Small intestine (tissue), 7 donors: Measurements from ENCODE around the gene AMPH. TPM values are rescaled to one million over a fixed set of nuclear protein-coding genes. Genes with fewer than 3 reads are reported as not detected.
A peak's percentile ranks its signal among the peaks of the same experiment; 100 is the strongest.

Experiments used
- DNase-seq, 2 donors: peaks; one replicate each; pipeline versions ENCODE4 v3.0.0 to v3.0.0-alpha.2; 2013
- FAIRE-seq: peaks from 2 replicates; lab custom pipeline; 2012; peaks lifted over from hg19 to GRCh38; lab: Jason Lieb, UNC
- H3K27ac ChIP-seq, 3 donors: one replicate each; pipeline ENCODE4 v1.5.1; 2013; ENCODE audit warnings: low read length in 2 of 3, mild to moderate bottlenecking in 2 of 3, control low read depth in 1 of 3, inconsistent platforms in 1 of 3, low read depth in 1 of 3, moderate library complexity in 1 of 3
- H3K27me3 ChIP-seq, 3 donors: one replicate each; pipeline ENCODE4 v1.6.1; 2013; ENCODE audit warnings: low read length in 3 of 3, inconsistent platforms in 1 of 3; ENCODE audit not compliant: control insufficient read depth in 3 of 3, insufficient read depth in 3 of 3
- H3K36me3 ChIP-seq, 3 donors: one replicate each; pipeline ENCODE4 v1.6.1; 2013; ENCODE audit warnings: low read length in 3 of 3, inconsistent platforms in 1 of 3, low read depth in 1 of 3, mild to moderate bottlenecking in 1 of 3, moderate library complexity in 1 of 3; ENCODE audit not compliant: control insufficient read depth in 3 of 3, insufficient read depth in 2 of 3
- H3K4me1 ChIP-seq, 3 donors: one replicate each; pipeline ENCODE4 v1.6.1; 2013; ENCODE audit warnings: low read length in 2 of 3, inconsistent platforms in 1 of 3, low read depth in 1 of 3, mild to moderate bottlenecking in 1 of 3, moderate library complexity in 1 of 3; ENCODE audit not compliant: control insufficient read depth in 3 of 3, insufficient read depth in 2 of 3
- H3K4me3 ChIP-seq, 3 donors: one replicate each; pipeline ENCODE4 v1.5.1; 2013; ENCODE audit warnings: low read length in 3 of 3, control low read depth in 1 of 3, inconsistent platforms in 1 of 3, low read depth in 1 of 3, mild to moderate bottlenecking in 1 of 3, moderate library complexity in 1 of 3
- H3K9me3 ChIP-seq, 2 donors: one replicate each; pipeline ENCODE4 v1.6.1; 2013; ENCODE audit warnings: low read depth in 1 of 2, low read length in 1 of 2; ENCODE audit not compliant: control insufficient read depth in 2 of 2, insufficient read depth in 1 of 2
- WGBS, 3 donors: extraction: QIAGEN DNeasy Blood & Tissue Kit; methylation state at CpG; one replicate each; pipeline ENCODE4 v1.1.7; 2013; 5-methylcytosine and 5-hydroxymethylcytosine counted together
- polyA plus RNA-seq, 4 donors: library from polyadenylated mRNA; stranded (reverse) in 3 of 4; unstranded in 1 of 4; fragments of 200-250 nt in 3 of 4; fragments of 120-200 nt in 1 of 4; gene quantifications; one replicate each; pipeline versions ENCODE4 v1.2.1 to v1.2.3, GENCODE V29; 2013
- donor health status: healthy with polysubstance abuse.
- donor health status: control.
- donor health status: control.
- donor health status: Bipolar disorder and iron deficiency.
- donor health status: healthy.

AMPH gene
- polyA plus RNA-seq, 4 donors: 0.54 to 2.7 (median 1.6) TPM; not detected in 1

GRCh38 chr7:38383281-38383680 lies 247.9 kb downstream of the AMPH start:
- no peak for DNase-seq
- Histone ChIP-seq H3K27me3 (no peaks in the 10 kb centered on the region), H3K27ac (no peak overlapping the region), H3K9me3 (no peaks in the 10 kb centered on the region), H3K4me1 (no peaks in the 10 kb centered on the region), H3K36me3 (no peaks in the 10 kb centered on the region), H3K4me3 (no peak overlapping the region)
- 60 to 88% (median 73%) methylated on average over 9 of the region's 9 CpGs for WGBS, 3 donors
- no peak for FAIRE-seq

GRCh38 chr7:38382684-38383083 lies 248.5 kb downstream of the AMPH start:
- H3K36me3 ChIP-seq: no peaks in the 10 kb centered on the region
- H3K27me3 ChIP-seq: no peaks in the 10 kb centered on the region
- DNase-seq: no peak
- FAIRE-seq: no peak
- H3K27ac ChIP-seq: no peak overlapping the region
- 79 to 84% (median 84%) methylated on average over 2 of the region's 2 CpGs for WGBS, 3 donors
- no peaks in the 10 kb centered on the region for H3K9me3 ChIP-seq
- no peak overlapping the region for H3K4me3 ChIP-seq
- no peaks in the 10 kb centered on the region for H3K4me1 ChIP-seq

GRCh38 chr7:38375453-38375852 lies 255.7 kb downstream of the AMPH start:
- Histone ChIP-seq H3K27ac (no peak overlapping the region), H3K9me3 (no peaks in the 10 kb centered on the region), H3K4me3 (no peak overlapping the region), H3K4me1 (no peaks in the 10 kb centered on the region), H3K36me3 (no peaks in the 10 kb centered on the region), H3K27me3 (no peaks in the 10 kb centered on the region)
- WGBS, 3 donors: 56 to 72% (median 66%) methylated on average over 4 of the region's 4 CpGs
- no peak for FAIRE-seq
- no peak for DNase-seq

- Histone ChIP-seq H3K27ac (no peak overlapping the region), H3K36me3 (no peaks in the 10 kb centered on the region), H3K9me3 (no peaks in the 10 kb centered on the region), H3K4me1 (peaks cover 0 to 4% (median 0%) of the 10 kb centered on the region in 3 donors), H3K27me3 (no peaks in the 10 kb centered on the region), H3K4me3 (no peak overlapping the region)
- 43 to 56% (median 50%) methylated on average over 6 of the region's 6 CpGs for WGBS, 3 donors
- peak in 1 of 2 donors; percentile 38 for DNase-seq
- FAIRE-seq: no peak
Observed at GRCh38 chr7:38374507-38374906, 256.7 kb downstream of the AMPH start.

GRCh38 chr7:38373155-38373554 lies 258.0 kb downstream of the AMPH start:
- DNase-seq: peak in 1 of 2 donors; percentile 1
- FAIRE-seq: no peak
- H3K27ac ChIP-seq: no peak overlapping the region
- H3K4me1 ChIP-seq: peaks cover 0 to 4% (median 0%) of the 10 kb centered on the region in 3 donors
- peaks cover 0 to 2% (median 0%) of the 10 kb centered on the region in 3 donors for H3K36me3 ChIP-seq
- WGBS, 3 donors: 70 to 87% (median 85%) methylated on average over 8 of the region's 8 CpGs
- H3K4me3 ChIP-seq: no peak overlapping the region
- no peaks in the 10 kb centered on the region for H3K9me3 ChIP-seq
- no peaks in the 10 kb centered on the region for H3K27me3 ChIP-seq

- FAIRE-seq (no peak), DNase-seq (peak in 1 of 2 donors; percentile 0)
- no peaks in the 10 kb centered on the region for H3K9me3 ChIP-seq
- WGBS, 3 donors: 92 to 96% (median 94%) methylated on average over 7 of the region's 7 CpGs
- H3K4me3 ChIP-seq: no peak overlapping the region
- no peak overlapping the region for H3K27ac ChIP-seq
- no peaks in the 10 kb centered on the region for H3K27me3 ChIP-seq
- peaks cover 0 to 2% (median 0%) of the 10 kb centered on the region in 3 donors for H3K36me3 ChIP-seq
- peaks cover 0 to 5% (median 0%) of the 10 kb centered on the region in 3 donors for H3K4me1 ChIP-seq
Observed at GRCh38 chr7:38372290-38372689, 258.9 kb downstream of the AMPH start.

- Histone ChIP-seq H3K27me3 (no peaks in the 10 kb centered on the region), H3K27ac (peak overlapping the region in 1 of 3 donors; percentile 36), H3K36me3 (peaks cover 0 to 2% (median 0%) of the 10 kb centered on the region in 3 donors), H3K9me3 (no peaks in the 10 kb centered on the region), H3K4me3 (no peak overlapping the region), H3K4me1 (peaks cover 0 to 8% (median 0%) of the 10 kb centered on the region in 3 donors)
- DNase-seq: peak; percentile 77 to 92
- FAIRE-seq: no peak
- WGBS, 3 donors: 26 to 33% (median 27%) methylated on average over 8 of the region's 8 CpGs
Observed at GRCh38 chr7:38369816-38370493, 261.2 kb downstream of the AMPH start.

GRCh38 chr7:38368191-38368605 lies 263.0 kb downstream of the AMPH start:
- Histone ChIP-seq H3K4me1 (peaks cover 0 to 8% (median 0%) of the 10 kb centered on the region in 3 donors), H3K36me3 (peaks cover 0 to 2% (median 0%) of the 10 kb centered on the region in 3 donors), H3K27ac (peak overlapping the region in 2 of 3 donors; percentile 45 to 70), H3K27me3 (no peaks in the 10 kb centered on the region), H3K9me3 (no peaks in the 10 kb centered on the region), H3K4me3 (no peak overlapping the region)
- FAIRE-seq (no peak), DNase-seq (peak; percentile 67 to 75)
- WGBS, 3 donors: 36 to 47% (median 44%) methylated on average over 5 of the region's 5 CpGs
